PC-3 (cell line): ENCODE measurements around the gene MUC20. TPM values are rescaled to one million over a fixed set of nuclear protein-coding genes. Genes with fewer than 3 reads are reported as not detected.

Experiments used
- ATAC-seq: fragments of 200-7000 bp; cut with Tn5 transposase; 2 replicates; pipeline ENCODE4 v1.9.1; 2020; ENCODE audit warnings: mild to moderate bottlenecking, moderate library complexity
- BruUV-seq: library from RNA; stranded (reverse); fragments of 400-500 nt; replicated peaks from 2 replicates; lab custom pipeline; 2021; lab: Mats Ljungman, UMichigan
- CTCF ChIA-PET: fragments of 300-600 bp; sonication (Branson Sonifier 250); formaldehyde crosslinking; loops from one replicate; lab custom pipeline; 2022; ENCODE audit warnings: antibody characterized with exemption; lab: Charles Lee
- POLR2A ChIA-PET: fragments of 300-600 bp; sonication (Branson Sonifier 250); formaldehyde crosslinking; loops from one replicate; lab custom pipeline; 2022; ENCODE audit warnings: antibody characterized with exemption; ENCODE audit not compliant: unreplicated experiment; lab: Charles Lee
- DNase-seq: peaks from one replicate; pipeline ENCODE4 v3.0.0-alpha.2; 2015
- H2AFZ ChIP-seq: fragments of 300-600 bp; sonication (generic); 2 replicates; pipeline ENCODE4 v1.6.0; 2016; ENCODE audit warnings: antibody characterized with exemption, low read length
- H3F3A ChIP-seq: fragments of 300-600 bp; sonication (generic); one replicate; pipeline ENCODE4 v1.6.0; 2017; ENCODE audit warnings: antibody characterized with exemption, low read length, control low read depth, mild to moderate bottlenecking; ENCODE audit not compliant: unreplicated experiment
- H3K27ac ChIP-seq: fragments of 300-600 bp; sonication (generic); 2 replicates; pipeline ENCODE4 v1.5.1; 2016; ENCODE audit warnings: mild to moderate bottlenecking, low read length
- H3K27me3 ChIP-seq: fragments of 300-600 bp; sonication (generic); 2 replicates; pipeline ENCODE4 v1.6.1; 2016; ENCODE audit warnings: low read length, mixed read lengths
- H3K36me3 ChIP-seq: fragments of 300-600 bp; sonication (generic); 2 replicates; pipeline ENCODE4 v1.6.1; 2016; ENCODE audit warnings: low read depth, mixed run types, low read length, mixed read lengths
- H3K4me1 ChIP-seq: fragments of 300-600 bp; sonication (generic); 2 replicates; pipeline ENCODE4 v1.5.1; 2016; ENCODE audit warnings: low read length; ENCODE audit not compliant: insufficient read depth
- H3K4me2 ChIP-seq: fragments of 300-600 bp; sonication (generic); 2 replicates; pipeline ENCODE4 v1.6.0; 2016; ENCODE audit warnings: low read length
- H3K4me3 ChIP-seq: fragments of 300-600 bp; sonication (generic); 2 replicates; pipeline ENCODE4 v1.5.1; 2016; ENCODE audit warnings: mild to moderate bottlenecking, low read length, mixed read lengths
- H3K79me2 ChIP-seq: fragments of 300-600 bp; sonication (generic); 2 replicates; pipeline ENCODE4 v1.6.1; 2017; ENCODE audit warnings: low read length, mixed read lengths
- H3K9ac ChIP-seq: fragments of 300-600 bp; sonication (generic); 2 replicates; pipeline ENCODE4 v1.6.0; 2016; ENCODE audit warnings: mild to moderate bottlenecking, low read length
- H3K9me2 ChIP-seq: fragments of 300-600 bp; sonication (generic); replicated peaks from 2 replicates; pipeline ENCODE4 v1.6.1; 2016; ENCODE audit warnings: mixed run types, low read length, mixed read lengths
- H3K9me3 ChIP-seq: fragments of 300-600 bp; sonication (generic); 2 replicates; pipeline ENCODE4 v1.6.1; 2016; ENCODE audit warnings: low read length, mixed read lengths
- H4K20me1 ChIP-seq: fragments of 300-600 bp; sonication (generic); 2 replicates; pipeline ENCODE4 v1.6.1; 2016; ENCODE audit warnings: low read length, mixed read lengths
- CTCF ChIP-seq: fragments of 300-600 bp; sonication (generic); conservative IDR thresholded peaks from 2 replicates; pipeline ENCODE4 v1.5.1; 2017; ENCODE audit warnings: antibody characterized with exemption, low read depth, mild to moderate bottlenecking, low read length
- EZH2 ChIP-seq: fragments of 300-600 bp; sonication (generic); IDR thresholded peaks from one replicate; pipeline ENCODE4 v1.6.1; 2017; ENCODE audit warnings: antibody characterized with exemption, mild to moderate bottlenecking, low read length; ENCODE audit not compliant: unreplicated experiment
- EZH2phosphoT487 ChIP-seq: fragments of 300-600 bp; sonication (generic); IDR thresholded peaks from 2 replicates; pipeline ENCODE4 v1.6.1; 2018; ENCODE audit warnings: mild to moderate bottlenecking, antibody characterized with exemption, low read length, borderline replicate concordance
- intact Hi-C: fragments of 100-400 bp; cut with micrococcal nuclease; formaldehyde crosslinking; loops from 2 replicates; pipeline ENCODE4 v1.9.0; 2023
- total RNA-seq: library from RNA; depleted of rRNA; stranded (reverse); fragments of >200 nt; gene quantifications from 2 replicates; pipeline ENCODE4 v1.2.3, GENCODE V29; 2014

Gene MUC20
- total RNA-seq, 1 experiment from 2014 or later, result 0.69 TPM

GRCh38 chr3:195751560-195751959 is 30.8 kb downstream of the MUC20 start:
- ATAC-seq (no peak), DNase-seq (no peak)
- no peak overlapping the region for H2AFZ ChIP-seq
- no peaks in the 10 kb centered on the region for H4K20me1 ChIP-seq
- H3K36me3 ChIP-seq, result no peaks in the 10 kb centered on the region
- no peaks in the 10 kb centered on the region for H3K27me3 ChIP-seq
- TF ChIP-seq EZH2, result no peak
- TF ChIP-seq CTCF, result no peak
- TF ChIP-seq EZH2phosphoT487, result no peak
- H3K4me2 ChIP-seq, result no peak overlapping the region
- H3K9me3 ChIP-seq, result no peaks in the 10 kb centered on the region
- BruUV-seq, result no TSS peak
- no peaks in the 10 kb centered on the region for H3K4me1 ChIP-seq
- no peak overlapping the region for H3K27ac ChIP-seq
- H3F3A ChIP-seq, result no peaks in the 10 kb centered on the region
- CTCF ChIA-PET, result no interaction called here
- POLR2A ChIA-PET, result no interaction called here
- H3K9me2 ChIP-seq, result no peaks in the 10 kb centered on the region
- H3K4me3 ChIP-seq, result no peak overlapping the region
- H3K79me2 ChIP-seq, result no peaks in the 10 kb centered on the region
- no peak overlapping the region for H3K9ac ChIP-seq
- intact Hi-C loops, result no loop called here

- Histone ChIP-seq H3K4me1 (no peaks in the 10 kb centered on the region), H3K9me3 (no peaks in the 10 kb centered on the region), H3K4me2 (no peak overlapping the region), H3K4me3 (no peak overlapping the region), H3K79me2 (no peaks in the 10 kb centered on the region), H3K9ac (no peak overlapping the region), H2AFZ (no peak overlapping the region), H3K9me2 (no peaks in the 10 kb centered on the region), H3K27me3 (no peaks in the 10 kb centered on the region), H4K20me1 (no peaks in the 10 kb centered on the region), H3K36me3 (no peaks in the 10 kb centered on the region), H3F3A (no peaks in the 10 kb centered on the region), H3K27ac (no peak overlapping the region)
- DNase-seq (no peak), ATAC-seq (no peak)
- BruUV-seq, result no TSS peak
- CTCF ChIA-PET, result no interaction called here
- intact Hi-C loops, result no loop called here
- TF ChIP-seq CTCF (no peak), EZH2phosphoT487 (no peak)
- POLR2A ChIA-PET, result no interaction called here
These were observed 31.3 kb downstream of the MUC20 start for GRCh38 chr3:195752066-195752465.

GRCh38 chr3:195752546-195753331 is 32.0 kb downstream of the MUC20 start:
- ChIA-PET CTCF (no interaction called here), POLR2A (no interaction called here)
- Histone ChIP-seq H2AFZ (no peak overlapping the region), H3K27ac (no peak overlapping the region), H3K27me3 (peaks cover 3% of the 10 kb centered on the region; the same call in 1 of the 2 replicates), H3K9ac (no peak overlapping the region), H3K4me1 (no peaks in the 10 kb centered on the region), H3K9me3 (no peaks in the 10 kb centered on the region), H3K36me3 (no peaks in the 10 kb centered on the region), H3K79me2 (no peaks in the 10 kb centered on the region), H4K20me1 (no peaks in the 10 kb centered on the region), H3K4me2 (no peak overlapping the region), H3K9me2 (no peaks in the 10 kb centered on the region), H3F3A (no peaks in the 10 kb centered on the region), H3K4me3 (no peak overlapping the region)
- TF ChIP-seq EZH2phosphoT487, result no peak
- TF ChIP-seq CTCF, result no peak
- no peak for TF ChIP-seq EZH2
- DNase-seq (no peak), ATAC-seq (no peak)
- no TSS peak for BruUV-seq
- intact Hi-C loops, result no loop called here
